GM21367 (cell line): ENCODE data around the gene KRTAP22-1.

Experiments used
- ATAC-seq: cut with Tn5 transposase; IDR thresholded peaks from one replicate; pipeline ENCODE4 v1.9.1; 2021; ENCODE audit not compliant: unreplicated experiment

The KRTAP22-1 gene

GRCh38 chr21:30600787-30601186 lies at the start of gene KRTAP22-1:
Gene KRTAP22-1 (plus strand): TSS chr21:30601087.
- no peak for ATAC-seq

DNA sequence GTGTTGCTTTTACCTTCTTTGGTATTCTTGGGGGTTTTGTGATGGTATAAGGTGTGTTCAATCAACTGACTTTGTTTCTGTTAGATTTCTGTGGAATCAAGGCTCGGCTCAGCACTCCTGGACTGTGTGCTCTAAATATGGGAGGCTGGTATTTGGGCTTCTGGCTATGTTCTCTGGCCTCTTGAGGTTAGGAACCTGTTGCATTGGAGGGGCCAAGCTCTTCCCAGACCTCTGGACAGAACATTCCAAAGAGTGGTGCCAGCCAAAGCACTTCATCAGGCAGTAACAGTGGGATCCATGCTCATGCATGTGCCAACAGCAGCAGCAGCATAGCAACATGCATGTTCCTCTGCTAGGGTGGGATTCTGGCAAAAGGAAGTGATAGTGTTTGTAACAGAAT lies 48.1 kb upstream of the KRTAP22-1 start:
- ATAC-seq: no peak

DNA sequence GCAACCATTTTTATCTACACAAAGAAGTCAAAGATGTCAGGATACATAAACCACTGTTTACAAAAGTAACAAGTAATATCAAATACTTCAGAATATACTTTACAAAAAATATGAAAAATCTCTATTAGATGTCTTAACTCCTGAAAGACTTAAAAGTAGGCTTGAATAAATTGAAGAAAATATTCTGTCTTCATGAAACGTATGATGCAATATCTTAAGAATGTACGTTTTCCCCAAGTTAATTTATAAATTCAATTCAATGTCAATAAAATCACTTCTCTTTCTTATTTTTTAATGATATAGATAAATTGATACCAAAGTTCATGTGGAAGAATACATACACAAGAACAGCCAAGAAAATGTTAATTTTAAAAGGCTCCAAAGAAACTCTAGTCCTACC lies 45.8 kb upstream of the KRTAP22-1 start:
- ATAC-seq: no peak

GRCh38 chr21:30561264-30561895 lies 39.5 kb upstream of the KRTAP22-1 start, which contains the start of gene KRTAP19-7:
Gene KRTAP19-7 (minus strand): TSS chr21:30561314. CDS start chr21:30561289, 25 bp downstream.
- no peak for ATAC-seq

GRCh38 chr21:30561957-30562356 lies 38.9 kb upstream of the KRTAP22-1 start:
- no peak for ATAC-seq

DNA sequence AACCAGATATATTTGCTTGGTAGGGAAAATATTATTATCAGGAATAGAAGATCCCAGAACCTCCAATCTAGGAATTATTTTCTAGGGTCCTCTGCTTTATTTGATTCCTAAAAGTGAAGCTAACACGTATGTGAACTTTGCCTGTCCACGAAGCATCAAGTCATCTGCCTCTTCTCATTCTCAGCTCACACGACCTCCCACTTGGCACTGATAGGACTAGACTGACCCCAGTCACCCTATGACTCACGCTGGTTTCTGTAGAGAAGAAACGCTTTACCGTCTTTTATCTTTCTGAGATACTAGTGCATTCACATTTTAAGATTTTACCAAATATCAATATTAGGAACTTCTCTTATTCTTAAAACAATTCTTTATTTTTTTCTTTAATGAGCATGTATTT lies 37.8 kb upstream of the KRTAP22-1 start:
- ATAC-seq: no peak

DNA sequence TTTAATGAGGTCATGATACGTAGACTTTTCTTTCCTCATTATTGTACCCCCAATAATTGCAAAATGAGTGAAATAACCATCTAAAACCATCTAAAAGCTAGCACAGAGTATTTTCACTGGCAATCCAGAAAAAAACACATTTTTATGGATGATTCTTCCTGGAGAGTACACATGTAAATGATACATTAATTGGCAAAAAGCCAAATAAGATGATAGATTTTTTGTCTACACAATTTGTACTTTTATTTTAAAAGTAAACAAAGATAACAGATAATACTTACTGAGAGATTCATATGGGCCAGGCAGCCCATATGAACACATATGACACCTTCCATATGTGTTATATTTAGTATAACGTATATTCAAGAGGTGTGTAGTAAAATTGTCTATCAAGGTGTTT lies 37.3 kb upstream of the KRTAP22-1 start:
- ATAC-seq: no peak

- ATAC-seq: no peak
Observed at GRCh38 chr21:30567617-30568016, 33.3 kb upstream of the KRTAP22-1 start.

- no peak for ATAC-seq
Observed at GRCh38 chr21:30577766-30578165, 23.1 kb upstream of the KRTAP22-1 start.

DNA sequence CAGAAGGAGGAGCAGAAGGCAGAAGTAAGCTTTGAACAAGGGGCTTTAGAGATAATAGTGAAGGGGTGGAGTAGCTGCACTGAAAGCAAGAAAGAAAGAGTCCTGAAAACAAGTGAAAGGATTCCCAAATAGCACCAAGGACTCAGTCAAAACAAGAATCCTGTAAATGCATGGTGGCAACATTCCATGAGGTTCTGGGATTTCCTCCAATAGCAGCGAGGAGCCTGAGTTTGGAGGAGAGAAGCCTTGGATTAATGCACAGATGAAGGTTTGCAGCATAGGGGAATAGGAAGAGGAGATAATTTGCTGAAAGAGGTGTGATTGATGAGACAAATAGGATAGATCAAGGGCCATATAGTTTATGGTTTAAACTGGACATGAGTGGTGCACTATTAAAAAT lies 21.5 kb upstream of the KRTAP22-1 start:
- ATAC-seq: no peak

- no peak for ATAC-seq
Observed at GRCh38 chr21:30580132-30580531, 20.8 kb upstream of the KRTAP22-1 start.

- ATAC-seq: no peak
Observed at GRCh38 chr21:30582870-30583269, 18.0 kb upstream of the KRTAP22-1 start.

GRCh38 chr21:30590297-30590696 lies 10.6 kb upstream of the KRTAP22-1 start, which contains the start of gene KRTAP22-2:
Gene KRTAP22-2 (minus strand): TSS chr21:30590397.
- no peak for ATAC-seq

DNA sequence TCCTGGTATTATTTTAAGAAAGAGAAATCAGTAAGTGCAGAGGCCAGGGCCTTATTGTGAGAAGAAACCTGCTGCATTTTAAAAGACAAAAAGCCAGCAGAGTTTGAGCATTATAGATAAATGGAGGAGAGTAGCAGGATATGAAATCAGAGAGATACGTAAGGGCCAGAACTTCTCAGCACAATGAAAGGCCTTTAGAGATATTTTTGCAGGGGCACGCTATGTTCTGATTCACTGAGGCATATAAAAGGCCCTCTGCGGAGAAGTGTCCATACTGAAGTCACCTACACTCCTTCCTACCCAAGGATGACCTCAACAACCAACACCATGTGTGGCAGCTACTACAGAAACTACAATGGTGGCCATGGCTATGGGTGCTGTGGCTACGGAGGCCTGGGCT lies 8.7 kb upstream of the KRTAP22-1 start, which contains the start of gene KRTAP6-3:
Gene KRTAP6-3, plus strand, starts transcription at position 301 of the 400 bp plus-strand sequence. Its CDS starts 6 bp downstream, at position 307.
- ATAC-seq: no peak

- no peak for ATAC-seq
Observed at GRCh38 chr21:30598802-30599201, 2.1 kb upstream of the KRTAP22-1 start, which contains the start of gene KRTAP6-2. Gene KRTAP6-2 (minus strand): TSS chr21:30598902. CDS start chr21:30598874, 28 bp downstream.

DNA sequence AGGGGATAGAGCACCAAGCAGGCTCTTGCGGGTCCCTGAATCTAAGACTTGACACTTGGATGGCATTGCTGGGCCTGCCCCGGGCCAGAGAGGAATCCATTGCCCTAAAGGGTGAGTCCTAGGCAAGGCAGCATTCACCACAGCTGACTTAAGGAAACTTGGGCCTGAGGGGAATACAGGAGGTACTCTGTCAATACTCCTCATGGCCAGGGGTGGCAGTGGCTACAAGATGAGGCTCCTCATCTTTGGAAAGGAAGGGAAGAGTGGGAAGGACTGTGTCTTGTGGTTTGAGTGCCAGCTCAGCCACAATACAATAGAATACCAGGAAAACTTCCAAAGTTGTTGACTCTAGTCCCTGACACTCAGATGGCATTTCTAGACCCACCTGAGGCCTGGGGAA lies 5.1 kb downstream of the KRTAP22-1 start:
- no peak for ATAC-seq

GRCh38 chr21:30612132-30612531 lies 11.2 kb downstream of the KRTAP22-1 start:
- no peak for ATAC-seq

DNA sequence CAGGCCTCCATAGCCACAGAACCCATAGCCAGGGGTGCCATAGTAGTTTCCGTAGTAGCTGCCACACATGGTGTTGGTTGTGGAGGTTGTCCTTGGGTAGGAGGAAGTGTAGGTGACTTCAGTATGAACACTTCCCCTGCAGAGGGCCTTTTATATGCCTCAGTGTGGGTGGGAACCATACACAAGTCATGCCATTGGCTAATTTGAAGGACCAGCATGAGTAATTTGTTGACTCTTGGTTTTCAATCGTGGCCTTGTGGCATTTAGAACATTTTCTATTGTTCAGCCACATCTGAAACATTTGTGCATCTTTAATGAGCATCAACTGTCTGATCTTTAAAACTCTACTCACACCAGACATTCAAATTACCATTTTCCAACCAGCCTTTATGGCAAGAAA lies 12.9 kb downstream of the KRTAP22-1 start, which contains the start of gene KRTAP6-1:
Gene KRTAP6-1, minus strand, starts transcription at position 95 of the 400 bp plus-strand sequence. Its CDS starts 26 bp downstream, at position 69.
- no peak for ATAC-seq

DNA sequence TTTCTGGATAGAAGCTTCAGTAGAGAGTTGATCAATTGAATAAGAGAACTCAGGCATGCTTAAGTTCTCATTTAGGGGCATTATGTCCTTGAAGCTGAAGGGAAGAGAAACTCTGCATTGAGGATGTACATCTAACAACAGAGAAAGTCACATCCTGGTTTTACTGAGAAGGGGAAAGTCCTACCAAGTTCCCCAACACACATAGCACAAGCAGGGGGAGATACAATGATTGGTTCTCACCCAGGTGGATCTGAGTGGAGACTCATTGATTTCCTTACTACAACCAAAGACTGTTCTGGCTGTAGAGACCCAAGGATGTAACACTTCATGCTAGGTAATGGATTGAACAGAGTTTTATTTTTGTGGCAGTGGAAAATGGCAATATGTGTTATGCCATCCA lies 14.3 kb downstream of the KRTAP22-1 start:
- no peak for ATAC-seq

- no peak for ATAC-seq
Observed at GRCh38 chr21:30616125-30616524, 15.2 kb downstream of the KRTAP22-1 start, which contains the start of gene KRTAP20-1. Gene KRTAP20-1 (plus strand): TSS chr21:30616425. CDS start chr21:30616455, 30 bp downstream.

GRCh38 chr21:30620080-30620479 lies 19.2 kb downstream of the KRTAP22-1 start:
- no peak for ATAC-seq

GRCh38 chr21:30620522-30620921 lies 19.6 kb downstream of the KRTAP22-1 start, which contains the start of gene KRTAP20-4:
Gene KRTAP20-4 (plus strand): TSS chr21:30620627.
- no peak for ATAC-seq
